HG03378 (cell line): Measurements from ENCODE around the gene DHX15.

Experiments
- ATAC-seq: cut with Tn5 transposase; IDR thresholded peaks from one replicate; pipeline ENCODE4 v1.9.1; 2021; ENCODE audit warnings: mild to moderate bottlenecking, moderate library complexity; ENCODE audit not compliant: unreplicated experiment

The DHX15 gene

DNA sequence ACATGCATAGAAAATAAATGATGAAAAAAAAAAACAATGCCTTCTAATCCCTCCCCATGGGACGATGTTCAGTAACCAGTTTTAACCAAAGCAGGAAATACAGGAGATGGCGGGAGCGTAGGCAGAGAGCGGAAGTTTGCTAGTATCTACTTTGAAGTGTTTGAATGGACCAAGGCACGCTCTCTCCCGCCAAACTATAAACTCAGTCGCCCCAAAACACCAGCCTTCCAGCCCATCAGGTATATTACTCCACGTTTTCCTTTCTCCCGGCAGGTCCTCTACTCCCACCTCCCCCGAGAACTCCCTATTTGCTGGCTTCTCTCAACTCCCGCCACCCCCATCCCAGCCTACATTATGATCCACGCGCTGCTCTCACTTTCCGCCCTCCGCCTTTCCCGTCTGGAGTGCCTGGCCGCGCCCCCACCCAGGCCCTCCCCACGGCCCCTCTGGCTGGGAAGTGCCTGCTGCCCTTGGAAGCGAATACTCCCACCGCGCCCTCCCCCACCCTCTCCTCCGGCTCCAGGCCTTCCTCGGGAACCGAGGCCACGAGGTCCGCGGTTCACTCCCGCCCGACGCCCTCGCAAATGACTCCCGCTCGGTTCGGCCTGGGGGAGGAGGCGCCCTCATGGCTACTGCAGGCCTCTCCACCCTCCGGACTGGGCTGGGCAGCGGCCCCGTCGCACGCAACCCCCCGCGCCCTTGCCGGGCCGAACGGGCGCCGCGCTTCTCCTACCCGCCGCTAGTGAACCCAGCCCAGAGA lies 723 bp downstream of the DHX15 start:
- ATAC-seq = peak; percentile 38

DNA sequence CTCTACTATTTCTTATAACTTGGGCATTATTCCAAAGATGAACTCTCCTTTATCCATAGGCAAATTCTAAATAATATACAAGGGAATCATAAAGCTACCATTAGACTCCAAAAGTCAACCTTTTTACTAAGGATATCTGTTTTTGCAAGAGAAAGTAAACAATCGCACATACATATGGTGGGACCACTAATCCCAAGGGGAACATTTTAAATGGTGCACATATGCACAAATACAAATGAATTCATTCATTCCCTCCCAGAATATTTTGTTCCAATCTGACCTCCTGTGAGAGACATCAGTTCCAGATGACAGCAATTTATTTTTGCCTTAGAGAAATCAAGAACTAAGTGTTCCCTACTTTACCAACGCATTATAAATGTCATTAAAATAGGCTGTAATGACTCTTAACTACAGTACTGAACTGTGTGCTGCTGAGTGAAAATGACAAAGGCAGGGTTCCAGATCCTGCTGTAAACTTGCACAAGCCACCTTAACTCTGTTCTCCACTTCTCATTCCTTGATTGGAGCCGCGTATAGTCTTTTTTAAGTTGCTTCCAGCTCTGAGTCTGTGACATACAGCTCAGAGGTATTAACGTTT lies 2.0 kb downstream of the DHX15 start:
- ATAC-seq = no peak

DNA sequence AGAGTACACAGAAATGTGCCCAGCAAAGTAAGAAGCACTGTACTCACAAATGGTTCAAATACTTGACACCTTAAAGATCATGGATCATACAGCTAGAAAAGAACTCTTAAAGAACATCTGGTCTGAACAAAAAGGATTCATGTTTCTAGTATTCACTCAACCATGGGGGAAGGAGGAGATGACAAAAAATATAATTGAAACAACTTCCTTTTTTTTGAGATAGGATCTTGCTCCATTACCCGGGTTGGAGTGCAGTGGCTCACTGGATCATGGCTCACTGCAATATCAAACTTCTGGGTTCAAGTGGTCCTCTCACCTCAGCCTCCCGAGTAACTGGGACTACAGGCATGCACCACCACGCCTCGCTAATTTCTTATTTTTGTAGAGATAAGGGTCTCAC lies 6.0 kb downstream of the DHX15 start:
- no peak for ATAC-seq

GRCh38 chr4:24576276-24576675 lies 8.1 kb downstream of the DHX15 start:
- ATAC-seq = no peak

- ATAC-seq = no peak
Observed at GRCh38 chr4:24574236-24574635, 10.1 kb downstream of the DHX15 start.

DNA sequence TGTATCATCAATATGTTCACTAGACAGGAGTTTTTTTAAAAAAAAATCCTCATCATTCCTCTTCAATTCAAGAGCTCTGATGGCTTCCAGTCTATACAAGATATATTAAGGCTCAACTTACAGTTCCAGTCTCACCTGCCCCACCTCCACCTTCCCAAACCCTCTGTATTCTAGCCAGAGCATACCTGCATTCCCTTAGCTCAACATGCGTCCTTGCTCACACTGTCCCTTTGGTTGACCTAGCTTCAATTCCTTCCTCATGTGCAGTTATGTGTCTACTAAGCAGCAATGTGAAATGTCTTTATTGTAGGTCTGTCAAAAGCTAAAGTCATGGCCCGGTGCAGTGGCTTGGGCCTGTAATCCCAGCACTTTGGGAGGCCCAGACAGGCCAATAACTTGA lies 10.8 kb downstream of the DHX15 start:
- no peak for ATAC-seq

GRCh38 chr4:24570574-24571236 lies 13.6 kb downstream of the DHX15 start:
- ATAC-seq = no peak

- no peak for ATAC-seq
Observed at GRCh38 chr4:24570172-24570571, 14.2 kb downstream of the DHX15 start.

- no peak for ATAC-seq
Observed at GRCh38 chr4:24569662-24570061, 14.7 kb downstream of the DHX15 start.

- ATAC-seq = no peak
Observed at GRCh38 chr4:24568425-24568824, 15.9 kb downstream of the DHX15 start.

DNA sequence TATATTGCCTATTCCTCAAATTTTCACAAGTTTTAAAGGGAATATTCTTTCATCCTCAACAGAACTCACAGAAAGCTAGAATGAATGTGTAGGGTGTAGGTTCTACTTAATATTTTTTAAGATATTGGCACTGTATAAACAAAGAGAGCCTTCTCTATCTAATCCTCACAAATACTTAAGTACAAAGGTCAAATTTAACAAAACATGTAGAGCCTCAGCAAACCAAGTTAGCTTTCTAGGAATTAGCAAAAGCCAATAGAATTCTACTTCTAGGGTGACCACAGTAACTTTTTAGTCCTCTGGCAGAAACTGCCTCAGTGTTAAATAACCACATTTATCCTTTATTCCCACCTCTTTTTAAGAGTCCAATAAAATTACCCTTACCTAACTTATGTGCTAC lies 19.3 kb downstream of the DHX15 start:
- ATAC-seq = no peak

GRCh38 chr4:24564488-24564887 lies 19.9 kb downstream of the DHX15 start:
- no peak for ATAC-seq

GRCh38 chr4:24561438-24562139 lies 22.8 kb downstream of the DHX15 start:
- no peak for ATAC-seq

- no peak for ATAC-seq
Observed at GRCh38 chr4:24560868-24561368, 23.4 kb downstream of the DHX15 start.

- ATAC-seq = no peak
Observed at GRCh38 chr4:24559889-24560288, 24.5 kb downstream of the DHX15 start.

GRCh38 chr4:24559032-24559821 lies 25.1 kb downstream of the DHX15 start:
- no peak for ATAC-seq

DNA sequence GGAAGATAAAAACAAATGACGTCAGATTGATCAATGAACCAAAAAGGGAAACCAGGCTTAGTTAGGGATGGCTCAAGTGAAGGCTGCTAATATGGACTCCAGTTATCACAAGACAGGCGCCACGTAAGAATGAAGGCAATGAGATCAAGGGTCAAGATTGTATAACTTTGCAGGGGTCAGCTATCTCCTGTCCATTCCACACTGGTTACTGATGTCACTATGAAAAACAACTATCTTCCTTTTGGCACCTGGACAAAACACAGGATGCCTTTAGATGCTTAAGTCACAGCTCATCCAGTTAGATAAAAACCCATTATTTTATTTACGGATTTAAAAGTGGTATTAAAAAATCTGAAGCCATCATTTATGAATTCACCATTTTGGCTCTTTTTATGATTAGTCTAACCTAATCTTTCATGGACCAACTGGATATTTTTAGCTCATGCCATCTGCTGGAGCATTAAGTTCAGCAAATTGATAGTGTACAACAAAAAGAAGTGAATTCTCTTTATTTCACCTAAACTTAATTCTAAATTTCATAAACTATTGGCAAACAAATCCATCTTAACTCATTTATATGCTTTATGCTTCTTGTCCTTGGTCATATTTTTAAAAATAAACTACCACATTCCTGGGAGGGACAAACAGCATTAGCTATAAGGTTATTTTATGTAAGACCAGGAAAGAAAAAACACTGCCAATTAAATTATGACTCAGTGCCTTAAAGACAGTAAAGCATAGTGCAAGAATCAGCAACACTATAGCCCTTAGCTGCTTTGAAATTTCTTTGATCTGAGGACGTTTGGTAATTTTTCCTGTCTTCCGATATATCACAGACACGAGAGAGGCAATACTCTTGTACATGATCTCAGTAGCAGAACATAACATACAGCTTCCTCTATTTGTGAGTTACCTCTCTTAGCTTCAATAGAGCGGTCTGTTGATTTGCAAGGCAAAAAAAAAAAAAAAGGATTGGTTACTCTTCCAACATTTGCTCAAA lies 27.0 kb downstream of the DHX15 start:
- no peak for ATAC-seq

- ATAC-seq = no peak
Observed at GRCh38 chr4:24551492-24552289, 32.7 kb downstream of the DHX15 start.
